Neural progenitor cell (in vitro differentiated cells): ENCODE results near the gene TNFRSF25.

Source experiments
- EZH2 ChIP-seq: fragments of 200-600 bp; sonication (generic); IDR thresholded peaks from 2 replicates; pipeline ENCODE4 v1.6.1; 2017; ENCODE audit warnings: antibody characterized with exemption, mild to moderate bottlenecking, moderate library complexity
- TF ChIP-seq, protein P1 (sequence below): fragments of 200-600 bp; sonication (generic); IDR thresholded peaks from 2 replicates; pipeline ENCODE4 v1.5.1; 2017; ENCODE audit warnings: antibody characterized with exemption, mild to moderate bottlenecking

DNA sequence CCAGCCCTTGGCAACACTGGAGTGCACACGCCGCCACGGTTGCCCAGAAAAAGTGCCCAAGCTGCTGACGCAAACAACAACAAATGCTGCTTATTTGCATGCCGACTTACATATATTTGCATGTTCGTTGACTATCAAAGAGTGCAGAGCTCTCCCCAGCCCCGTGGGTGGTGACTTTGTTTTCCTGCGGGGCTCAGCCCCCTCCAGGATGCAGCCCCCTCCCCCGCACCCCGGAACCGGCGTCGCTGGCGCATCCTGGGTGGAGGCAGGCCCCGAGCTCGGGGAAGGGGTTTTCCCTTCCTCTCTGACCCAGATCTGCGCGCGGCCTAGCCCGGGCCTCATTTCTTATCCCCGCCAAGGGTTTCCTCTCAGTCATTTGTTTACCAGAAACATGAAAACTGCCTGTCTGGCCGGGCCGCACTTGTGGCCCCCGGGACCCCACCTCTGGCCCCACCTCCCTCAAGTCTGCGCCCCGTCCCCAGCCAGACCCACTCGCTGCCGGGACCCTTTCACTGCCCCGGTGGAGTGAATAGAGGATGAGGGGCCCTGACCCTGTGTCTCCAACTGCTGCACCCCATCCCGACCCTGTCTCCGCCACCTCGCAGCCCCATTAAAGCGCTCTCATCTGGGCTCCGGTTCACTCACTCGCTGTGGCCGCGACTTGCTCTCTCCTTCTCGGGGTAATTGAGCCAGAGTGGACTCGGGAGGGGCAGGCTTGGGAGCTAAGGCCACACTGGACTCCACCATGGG, 5.5 kb downstream of the TNFRSF25 start:
- TF ChIP-seq, protein P1, sequence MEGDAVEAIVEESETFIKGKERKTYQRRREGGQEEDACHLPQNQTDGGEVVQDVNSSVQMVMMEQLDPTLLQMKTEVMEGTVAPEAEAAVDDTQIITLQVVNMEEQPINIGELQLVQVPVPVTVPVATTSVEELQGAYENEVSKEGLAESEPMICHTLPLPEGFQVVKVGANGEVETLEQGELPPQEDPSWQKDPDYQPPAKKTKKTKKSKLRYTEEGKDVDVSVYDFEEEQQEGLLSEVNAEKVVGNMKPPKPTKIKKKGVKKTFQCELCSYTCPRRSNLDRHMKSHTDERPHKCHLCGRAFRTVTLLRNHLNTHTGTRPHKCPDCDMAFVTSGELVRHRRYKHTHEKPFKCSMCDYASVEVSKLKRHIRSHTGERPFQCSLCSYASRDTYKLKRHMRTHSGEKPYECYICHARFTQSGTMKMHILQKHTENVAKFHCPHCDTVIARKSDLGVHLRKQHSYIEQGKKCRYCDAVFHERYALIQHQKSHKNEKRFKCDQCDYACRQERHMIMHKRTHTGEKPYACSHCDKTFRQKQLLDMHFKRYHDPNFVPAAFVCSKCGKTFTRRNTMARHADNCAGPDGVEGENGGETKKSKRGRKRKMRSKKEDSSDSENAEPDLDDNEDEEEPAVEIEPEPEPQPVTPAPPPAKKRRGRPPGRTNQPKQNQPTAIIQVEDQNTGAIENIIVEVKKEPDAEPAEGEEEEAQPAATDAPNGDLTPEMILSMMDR = no peak
- no peak for TF ChIP-seq EZH2
